Measurements from ENCODE around the gene RHOD. TPM values are rescaled to one million over a fixed set of nuclear protein-coding genes. Genes with fewer than 3 reads are reported as not detected.

The RHOD gene
- total and polyA plus RNA-seq, 9 of the 15 experiments (the other 6 are each of a cell fraction or from before 2014, with no cell fraction given), result not detected

- TF ChIP-seq REST (IDR thresholded peaks at IDR 0.05; ENCODE audit: borderline replicate concordance), result peak; percentile 50; the same call in 1 of the 2 replicates
- TF ChIP-seq REST (CRISPR knock-in tag; IDR thresholded peaks at IDR 0.05; ENCODE audit: low read depth), result no peak
- TF ChIP-seq NFATC3 (IDR thresholded peaks at IDR 0.05), result 0 out of 2 replicates have a peak, but pooled peaks have one; percentile 28
- TF ChIP-seq, protein P1, sequence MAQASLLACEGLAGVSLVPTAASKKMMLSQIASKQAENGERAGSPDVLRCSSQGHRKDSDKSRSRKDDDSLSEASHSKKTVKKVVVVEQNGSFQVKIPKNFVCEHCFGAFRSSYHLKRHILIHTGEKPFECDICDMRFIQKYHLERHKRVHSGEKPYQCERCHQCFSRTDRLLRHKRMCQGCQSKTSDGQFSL (CRISPR knock-in tag; IDR thresholded peaks at IDR 0.05), result peak; percentile 40; the same call in 1 of the 2 replicates
- TF ChIP-seq, protein P1 (tag; IDR thresholded peaks at IDR 0.05), result no peak
- TF ChIP-seq MGA (IDR thresholded peaks at IDR 0.05), result no peak
- no peak for TF ChIP-seq SNRNP70 (optimal IDR thresholded peaks at IDR 0.05; ENCODE audit: low read depth, low read length)
Measured at GRCh38 chr11:67053896-67054329, 2.7 kb upstream of the RHOD start (continued).

Measured in K562 (cell line).